Neutrophil (primary cell): Measurements from ENCODE around the gene INTS6L.

ENCODE experiments used
- H3K27ac ChIP-seq: fragments of 200-600 bp; sonication (generic); 2 replicates; pipeline ENCODE4 v1.5.1; 2016; ENCODE audit warnings: mild to moderate bottlenecking, moderate library complexity
- H3K27me3 ChIP-seq: fragments of 200-600 bp; sonication (generic); 2 replicates; pipeline ENCODE4 v1.6.0; 2016; ENCODE audit warnings: mild to moderate bottlenecking
- H3K36me3 ChIP-seq: fragments of 200-600 bp; sonication (generic); 2 replicates; pipeline ENCODE4 v1.5.1; 2017
- H3K4me1 ChIP-seq, 2 experiments: fragments of 200-600 bp in 1 of 2; sonication (generic) in 1 of 2; 1 replicate in 1 of 2; 2 replicates in 1 of 2; pipeline versions ENCODE4 v1.5.1 to v1.6.1; 2013 to 2016; ENCODE audit warnings: low read depth in 1 of 2, low read length in 1 of 2, mild to moderate bottlenecking in 1 of 2, moderate library complexity in 1 of 2; ENCODE audit not compliant: control insufficient read depth in 1 of 2, insufficient read depth in 1 of 2
- H3K4me3 ChIP-seq, 2 experiments: fragments of 200-600 bp in 1 of 2; sonication (generic) in 1 of 2; 1 replicate in 1 of 2; 2 replicates in 1 of 2; pipeline ENCODE4 v1.5.1; 2013 to 2016; ENCODE audit warnings: low read depth in 1 of 2, low read length in 1 of 2, mild to moderate bottlenecking in 1 of 2, moderate library complexity in 1 of 2
- H3K9me3 ChIP-seq: fragments of 200-600 bp; sonication (generic); 2 replicates; pipeline ENCODE4 v1.5.1; 2016
- CTCF ChIP-seq: fragments of 200-600 bp; sonication (generic); IDR thresholded peaks from 2 replicates; pipeline ENCODE4 v1.5.1; 2016; ENCODE audit warnings: antibody characterized with exemption

The INTS6L gene

GRCh38 chrX:135516376-135516775 is 4.1 kb upstream of the INTS6L start:
- peak overlapping the region; percentile 15 for H3K27ac ChIP-seq
- no peaks in the 10 kb centered on the region for H3K27me3 ChIP-seq
- peak; percentile 58 for TF ChIP-seq CTCF
- peaks cover 24 to 39% of the 10 kb centered on the region in 2 experiments for H3K4me1 ChIP-seq
- no peaks in the 10 kb centered on the region for H3K36me3 ChIP-seq
- no peak overlapping the region for H3K4me3 ChIP-seq
- H3K9me3 ChIP-seq, result no peaks in the 10 kb centered on the region

- no peaks in the 10 kb centered on the region for H3K9me3 ChIP-seq
- no peak overlapping the region for H3K4me3 ChIP-seq
- no peak overlapping the region for H3K27ac ChIP-seq
- no peaks in the 10 kb centered on the region for H3K36me3 ChIP-seq
- no peak for TF ChIP-seq CTCF
- no peaks in the 10 kb centered on the region for H3K27me3 ChIP-seq
- peaks cover 25 to 35% of the 10 kb centered on the region in 2 experiments for H3K4me1 ChIP-seq
These were observed 2.3 kb upstream of the INTS6L start for GRCh38 chrX:135518161-135518560.

- H3K27ac ChIP-seq, result peak overlapping the region; percentile 90
- H3K9me3 ChIP-seq, result no peaks in the 10 kb centered on the region
- H3K36me3 ChIP-seq, result no peaks in the 10 kb centered on the region
- peaks cover 18 to 28% of the 10 kb centered on the region in 2 experiments for H3K4me1 ChIP-seq
- H3K4me3 ChIP-seq, result peak overlapping the region; percentile 70 to 81
- TF ChIP-seq CTCF, result no peak
- H3K27me3 ChIP-seq, result no peaks in the 10 kb centered on the region
These were observed 373 bp upstream of the INTS6L start for GRCh38 chrX:135520022-135520552.

GRCh38 chrX:135521405-135522131 is 1.1 kb downstream of the INTS6L start:
- Histone ChIP-seq H3K9me3 (no peaks in the 10 kb centered on the region), H3K4me1 (peaks cover 15 to 23% of the 10 kb centered on the region in 2 experiments), H3K27me3 (no peaks in the 10 kb centered on the region), H3K27ac (peak overlapping the region; percentile 90), H3K4me3 (peak overlapping the region; percentile 70 to 81), H3K36me3 (no peaks in the 10 kb centered on the region)
- TF ChIP-seq CTCF, result no peak

DNA sequence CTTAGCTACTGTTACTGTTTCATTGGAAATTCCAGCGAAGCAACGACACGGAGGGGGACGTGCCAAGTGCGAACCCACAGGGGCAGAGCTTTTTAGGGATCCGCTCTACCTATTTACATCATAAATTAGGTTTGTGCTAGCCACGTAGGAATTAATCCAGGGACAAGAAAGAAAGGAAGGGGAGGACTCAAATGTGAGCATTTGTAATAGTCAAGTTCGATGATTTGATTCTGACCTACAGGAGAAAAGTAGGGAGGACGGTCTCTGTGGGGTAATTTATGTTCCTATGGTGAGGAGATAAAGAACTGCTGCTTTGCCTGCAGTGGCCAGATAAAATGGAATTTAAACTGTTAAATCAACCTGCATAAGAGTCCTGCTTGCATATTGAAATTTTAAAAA is 1.7 kb downstream of the INTS6L start:
- H3K4me3 ChIP-seq, result peak overlapping the region; percentile 70 to 81
- H3K27ac ChIP-seq, result peak overlapping the region; percentile 90
- TF ChIP-seq CTCF, result no peak
- H3K36me3 ChIP-seq, result no peaks in the 10 kb centered on the region
- H3K9me3 ChIP-seq, result no peaks in the 10 kb centered on the region
- H3K27me3 ChIP-seq, result no peaks in the 10 kb centered on the region
- H3K4me1 ChIP-seq, result peaks cover 13 to 19% of the 10 kb centered on the region in 2 experiments
